AG04449 (cell line): ENCODE measurements around the gene NR5A1.

Source experiments
- CTCF ChIA-PET: fragments of 350-600 bp; formaldehyde crosslinking; extraction: SDS; loops from one replicate; lab custom pipeline; 2021; ENCODE audit warnings: antibody characterized with exemption; lab: Yijun Ruan, JAX
- POLR2A ChIA-PET: fragments of 400-600, 350-600 bp; formaldehyde crosslinking; extraction: SDS; loops from one replicate; lab custom pipeline; 2020; ENCODE audit warnings: antibody characterized with exemption, inconsistent platforms; lab: Yijun Ruan, JAX
- DNase-seq: peaks from one replicate; pipeline ENCODE4 v3.0.0-alpha.2; 2010; ENCODE audit warnings: low read depth, low spot score
- H3K4me3 ChIP-seq: 2 replicates; pipeline ENCODE4 v1.5.1; 2011; ENCODE audit warnings: low read depth, mild to moderate bottlenecking, control low read depth, low read length
- CTCF ChIP-seq: IDR thresholded peaks from one replicate; pipeline ENCODE4 v1.5.1; 2011; ENCODE audit warnings: mild to moderate bottlenecking, moderate library complexity, low read length, control low read depth, inconsistent platforms; ENCODE audit not compliant: insufficient read depth; ENCODE audit errors: missing control alignments

Gene NR5A1

DNA sequence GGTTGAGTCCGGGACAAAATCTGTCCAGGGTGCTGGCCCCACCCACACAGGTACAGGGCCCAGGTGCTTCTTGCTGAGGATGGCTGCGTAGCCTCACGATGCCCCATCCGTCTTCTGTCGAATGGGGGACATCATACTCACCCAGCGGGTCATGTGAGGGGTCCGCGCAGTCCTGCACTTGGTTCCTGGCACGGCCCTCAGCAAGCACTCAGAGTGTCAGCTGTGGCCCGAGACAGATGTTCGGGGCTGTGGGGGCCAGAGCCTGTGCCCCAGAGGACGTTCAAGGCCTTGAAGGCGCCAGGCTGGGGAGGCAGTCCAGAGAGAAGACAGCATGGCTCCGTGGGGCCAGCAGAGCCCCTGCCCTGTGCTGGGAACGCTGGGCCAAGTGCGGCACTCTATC, 27.8 kb downstream of the NR5A1 start:
- ChIA-PET CTCF (interaction anchor here (1.0 to 1.5 kb wide), 3 partner anchors 9 to 58 kb away, joined by 3 to 4 read pairs (median 3); no protein-coding TSS in a partner anchor), POLR2A (no interaction called here)
- H3K4me3 ChIP-seq, result no peak overlapping the region
- TF ChIP-seq CTCF, result no peak
- no peak for DNase-seq

DNA sequence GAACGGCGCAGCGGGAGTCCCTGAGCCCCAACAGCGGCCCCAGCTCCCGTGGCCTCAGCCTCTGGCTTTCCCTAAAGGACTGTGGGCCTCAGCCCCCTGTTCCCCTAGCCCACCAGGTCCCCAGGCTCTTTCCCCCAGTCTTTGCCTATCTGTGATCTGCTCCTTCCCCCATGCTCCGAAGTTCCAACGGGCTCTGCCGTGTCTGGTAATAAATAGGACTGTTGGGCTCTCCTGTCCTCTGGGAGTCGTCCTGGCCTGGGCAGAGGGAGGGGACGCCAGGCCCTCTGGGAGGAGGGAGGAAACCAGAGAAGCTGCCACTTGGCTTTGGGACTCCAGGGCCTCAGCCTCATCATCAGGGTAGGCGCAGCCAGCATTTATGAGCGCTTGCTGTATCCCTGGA, 28.8 kb downstream of the NR5A1 start:
- TF ChIP-seq CTCF, result no peak
- CTCF ChIA-PET, result no interaction called here
- H3K4me3 ChIP-seq, result no peak overlapping the region
- POLR2A ChIA-PET, result no interaction called here
- no peak for DNase-seq

DNA sequence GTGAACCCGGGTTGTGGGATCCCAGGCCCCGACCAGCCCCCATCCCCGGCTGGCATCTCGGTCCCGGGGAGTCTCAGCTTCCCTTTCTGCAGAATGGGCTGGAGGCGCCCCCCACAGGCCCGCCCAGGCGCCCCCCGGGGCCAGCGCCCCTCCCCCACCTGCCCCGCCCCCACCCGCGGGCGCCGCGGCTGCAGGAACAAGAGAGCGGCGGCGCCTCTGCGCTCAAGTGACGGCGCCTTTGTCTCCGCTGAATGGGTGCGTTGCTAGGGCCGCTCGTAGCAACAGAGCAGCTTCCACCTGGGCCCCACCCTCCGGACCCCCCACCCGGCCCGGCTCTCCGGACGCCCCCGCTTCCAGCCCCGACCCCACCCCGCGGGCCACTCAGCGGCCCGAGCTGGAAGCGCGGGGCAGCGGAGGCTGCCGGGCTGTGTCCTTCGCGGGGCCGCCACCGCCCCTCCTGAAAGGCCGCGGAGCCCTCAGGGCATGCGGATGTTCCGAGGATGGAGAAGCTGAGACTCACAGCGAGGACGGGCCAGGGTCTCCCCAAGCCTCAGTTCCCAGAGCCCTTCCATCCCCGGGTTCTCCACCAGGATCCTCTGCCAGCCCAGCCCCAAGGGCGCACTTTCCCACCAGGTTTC, 29.4 kb downstream of the NR5A1 start:
- POLR2A ChIA-PET, result no interaction called here
- no peak overlapping the region for H3K4me3 ChIP-seq

DNA sequence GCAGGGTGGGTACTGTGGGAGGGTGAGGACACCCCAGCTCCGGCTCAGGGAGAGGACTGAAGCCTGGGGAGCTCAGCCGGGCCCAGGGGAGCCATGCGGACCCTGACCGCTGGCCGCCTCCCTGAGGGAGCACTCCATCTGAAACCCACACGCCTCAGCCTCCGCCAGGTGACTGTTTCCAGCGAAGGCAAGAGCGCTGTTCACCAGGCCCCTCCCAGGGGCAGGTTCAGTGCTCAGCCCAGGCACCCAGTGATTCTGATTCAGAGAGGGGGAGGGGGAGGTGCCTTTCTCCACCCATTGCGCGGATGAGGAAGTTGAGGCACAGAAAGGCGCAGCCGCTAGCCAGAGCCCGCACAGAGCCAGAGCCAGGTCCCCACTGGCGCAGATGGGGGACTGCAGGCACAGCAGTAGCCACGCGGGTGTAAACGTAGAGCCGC, 30.0 kb downstream of the NR5A1 start:
- DNase-seq, result no peak
- TF ChIP-seq CTCF, result no peak
- CTCF ChIA-PET, result no interaction called here
- no peak overlapping the region for H3K4me3 ChIP-seq
- POLR2A ChIA-PET, result no interaction called here

More for the DNA sequence above, 29.4 kb downstream of the NR5A1 start:
- TF ChIP-seq CTCF, result no peak
- no peak for DNase-seq
- CTCF ChIA-PET, result no interaction called here

DNA sequence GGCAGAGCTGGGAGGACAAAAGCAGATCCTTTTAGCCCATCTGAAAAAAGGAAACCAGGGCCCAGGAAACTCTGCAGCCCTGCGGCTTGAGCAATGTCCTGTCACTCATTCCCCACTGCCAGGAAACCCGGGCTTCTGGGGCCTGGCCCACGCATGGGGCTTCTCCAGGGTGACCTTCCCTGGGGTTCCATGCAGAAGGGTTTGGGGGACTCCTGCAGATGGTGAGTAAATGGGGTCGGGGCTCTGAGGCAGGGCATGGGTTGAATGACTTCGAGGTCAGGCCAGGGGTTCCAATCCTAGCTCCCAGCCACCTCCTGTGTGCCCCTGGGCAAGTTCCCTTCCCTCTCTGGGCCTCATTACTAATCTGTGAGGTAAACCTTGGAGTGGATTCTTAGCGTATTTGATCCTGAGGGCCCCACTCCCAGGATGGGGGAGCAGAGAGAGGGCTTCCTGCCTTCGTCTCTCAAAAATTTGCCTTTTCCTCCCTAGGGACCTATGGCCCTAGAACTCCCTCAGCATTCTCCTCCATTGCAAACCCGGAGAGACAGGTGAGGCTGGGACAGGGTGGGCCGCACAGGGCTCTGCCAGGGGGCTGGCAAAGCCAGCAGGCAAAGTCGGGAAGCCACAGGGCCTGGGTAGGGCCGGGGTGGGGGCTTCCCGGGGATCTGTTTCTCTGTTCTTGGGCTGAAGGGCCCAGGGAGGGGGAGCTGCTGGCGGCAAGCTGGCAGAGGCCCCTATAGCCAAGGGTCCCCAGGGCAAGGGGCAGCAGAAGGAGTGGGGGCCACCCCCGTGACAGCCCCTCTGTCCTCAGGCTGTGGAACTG, 31.1 kb downstream of the NR5A1 start:
- ChIA-PET POLR2A (no interaction called here), CTCF (no interaction called here)
- no peak for TF ChIP-seq CTCF
- no peak overlapping the region for H3K4me3 ChIP-seq
- DNase-seq, result no peak

GRCh38 chr9:124475158-124475867, 31.9 kb downstream of the NR5A1 start:
- POLR2A ChIA-PET, result no interaction called here
- CTCF ChIA-PET, result interaction anchor here (0.7 to 1.0 kb wide), 3 partner anchors 11 to 65 kb away, joined by 3 to 4 read pairs (median 4); partner anchors contain the start of gene PSMB7
- no peak for DNase-seq
- no peak for TF ChIP-seq CTCF
- no peak overlapping the region for H3K4me3 ChIP-seq
